Neural crest cell (in vitro differentiated cells): Measurements from ENCODE around the gene PISD. TPM values are rescaled to one million over a fixed set of nuclear protein-coding genes. Genes with fewer than 3 reads are reported as not detected.

ENCODE experiments used
- DNase-seq: peaks from one replicate; pipeline ENCODE4 v3.0.0; 2021; ENCODE audit warnings: low read depth, mixed read lengths, low spot score
- H3K27ac Mint-ChIP-seq: one replicate; pipeline ENCODE4 v1.8.0; 2021; ENCODE audit warnings: mild to moderate bottlenecking, mixed read lengths; ENCODE audit not compliant: unreplicated experiment
- H3K27me3 Mint-ChIP-seq: 2 replicates; pipeline ENCODE4 v1.8.0; 2021; ENCODE audit warnings: low read depth, mild to moderate bottlenecking, mixed read lengths
- H3K36me3 Mint-ChIP-seq: 2 replicates; pipeline ENCODE4 v1.8.0; 2021; ENCODE audit warnings: low read depth, mild to moderate bottlenecking, mixed read lengths
- H3K4me1 Mint-ChIP-seq: 2 replicates; pipeline ENCODE4 v1.8.0; 2021; ENCODE audit warnings: mixed read lengths
- H3K4me3 Mint-ChIP-seq: one replicate; pipeline ENCODE4 v1.8.0; 2021; ENCODE audit warnings: mild to moderate bottlenecking, mixed read lengths
- H3K9me3 Mint-ChIP-seq: 2 replicates; pipeline ENCODE4 v1.8.0; 2021; ENCODE audit warnings: mixed read lengths
- total RNA-seq: library from RNA; stranded (reverse); gene quantifications from 2 replicates; pipeline ENCODE4 v1.2.1, GENCODE V29; 2021
- TF ChIP-seq, protein P1 (sequence below): fragments of 200-600 bp; sonication (generic); conservative IDR thresholded peaks from 2 replicates; pipeline ENCODE4 v1.5.0; 2021; ENCODE audit warnings: antibody characterized with exemption, mild to moderate bottlenecking

Gene PISD
- total RNA-seq, 1 donor from 2014 or later: 29.0 TPM

DNA sequence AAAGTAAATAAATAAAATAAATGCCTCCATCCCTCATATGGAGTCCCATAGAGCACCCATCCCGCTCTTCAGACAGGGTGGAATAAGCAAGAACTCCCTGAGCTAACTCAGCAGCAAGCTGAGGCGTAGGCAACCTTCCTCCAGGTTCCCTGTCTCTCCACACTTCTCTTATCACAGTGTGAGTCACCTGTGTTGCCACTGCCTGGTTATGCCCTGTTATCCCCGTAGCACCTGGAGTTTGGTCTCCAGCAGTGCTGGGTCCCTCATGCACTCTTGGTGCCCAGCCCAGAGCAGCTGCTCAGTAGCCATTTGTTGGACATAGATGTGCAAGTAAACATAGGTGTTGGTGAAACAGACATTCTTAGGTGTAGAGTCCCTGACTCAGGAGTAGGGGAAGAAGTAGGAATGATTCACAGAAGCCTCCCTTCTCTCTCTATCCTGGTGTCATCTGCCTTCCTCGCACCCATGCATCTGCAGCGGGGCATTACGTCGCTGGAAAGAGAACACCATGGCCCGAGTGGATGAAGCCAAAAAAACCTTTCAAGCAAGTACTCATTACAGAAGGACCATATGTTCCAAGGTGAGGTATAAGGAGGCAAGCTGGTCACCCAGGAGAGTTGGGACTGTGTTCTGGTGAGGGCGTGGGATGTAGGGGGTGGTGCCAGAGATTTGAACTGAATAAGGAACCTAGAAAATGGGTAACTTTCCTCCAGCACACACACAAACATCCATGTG, 56.0 kb downstream of the PISD start:
- H3K27me3 Mint-ChIP-seq: no peaks in the 10 kb centered on the region
- H3K4me3 Mint-ChIP-seq: no peak overlapping the region
- H3K27ac Mint-ChIP-seq: no peak overlapping the region
- H3K9me3 Mint-ChIP-seq: no peaks in the 10 kb centered on the region
- peaks cover 3% of the 10 kb centered on the region for H3K36me3 Mint-ChIP-seq
- no peak for DNase-seq
- H3K4me1 Mint-ChIP-seq: peaks cover 4% of the 10 kb centered on the region
- TF ChIP-seq, protein P1, sequence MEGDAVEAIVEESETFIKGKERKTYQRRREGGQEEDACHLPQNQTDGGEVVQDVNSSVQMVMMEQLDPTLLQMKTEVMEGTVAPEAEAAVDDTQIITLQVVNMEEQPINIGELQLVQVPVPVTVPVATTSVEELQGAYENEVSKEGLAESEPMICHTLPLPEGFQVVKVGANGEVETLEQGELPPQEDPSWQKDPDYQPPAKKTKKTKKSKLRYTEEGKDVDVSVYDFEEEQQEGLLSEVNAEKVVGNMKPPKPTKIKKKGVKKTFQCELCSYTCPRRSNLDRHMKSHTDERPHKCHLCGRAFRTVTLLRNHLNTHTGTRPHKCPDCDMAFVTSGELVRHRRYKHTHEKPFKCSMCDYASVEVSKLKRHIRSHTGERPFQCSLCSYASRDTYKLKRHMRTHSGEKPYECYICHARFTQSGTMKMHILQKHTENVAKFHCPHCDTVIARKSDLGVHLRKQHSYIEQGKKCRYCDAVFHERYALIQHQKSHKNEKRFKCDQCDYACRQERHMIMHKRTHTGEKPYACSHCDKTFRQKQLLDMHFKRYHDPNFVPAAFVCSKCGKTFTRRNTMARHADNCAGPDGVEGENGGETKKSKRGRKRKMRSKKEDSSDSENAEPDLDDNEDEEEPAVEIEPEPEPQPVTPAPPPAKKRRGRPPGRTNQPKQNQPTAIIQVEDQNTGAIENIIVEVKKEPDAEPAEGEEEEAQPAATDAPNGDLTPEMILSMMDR: no peak

DNA sequence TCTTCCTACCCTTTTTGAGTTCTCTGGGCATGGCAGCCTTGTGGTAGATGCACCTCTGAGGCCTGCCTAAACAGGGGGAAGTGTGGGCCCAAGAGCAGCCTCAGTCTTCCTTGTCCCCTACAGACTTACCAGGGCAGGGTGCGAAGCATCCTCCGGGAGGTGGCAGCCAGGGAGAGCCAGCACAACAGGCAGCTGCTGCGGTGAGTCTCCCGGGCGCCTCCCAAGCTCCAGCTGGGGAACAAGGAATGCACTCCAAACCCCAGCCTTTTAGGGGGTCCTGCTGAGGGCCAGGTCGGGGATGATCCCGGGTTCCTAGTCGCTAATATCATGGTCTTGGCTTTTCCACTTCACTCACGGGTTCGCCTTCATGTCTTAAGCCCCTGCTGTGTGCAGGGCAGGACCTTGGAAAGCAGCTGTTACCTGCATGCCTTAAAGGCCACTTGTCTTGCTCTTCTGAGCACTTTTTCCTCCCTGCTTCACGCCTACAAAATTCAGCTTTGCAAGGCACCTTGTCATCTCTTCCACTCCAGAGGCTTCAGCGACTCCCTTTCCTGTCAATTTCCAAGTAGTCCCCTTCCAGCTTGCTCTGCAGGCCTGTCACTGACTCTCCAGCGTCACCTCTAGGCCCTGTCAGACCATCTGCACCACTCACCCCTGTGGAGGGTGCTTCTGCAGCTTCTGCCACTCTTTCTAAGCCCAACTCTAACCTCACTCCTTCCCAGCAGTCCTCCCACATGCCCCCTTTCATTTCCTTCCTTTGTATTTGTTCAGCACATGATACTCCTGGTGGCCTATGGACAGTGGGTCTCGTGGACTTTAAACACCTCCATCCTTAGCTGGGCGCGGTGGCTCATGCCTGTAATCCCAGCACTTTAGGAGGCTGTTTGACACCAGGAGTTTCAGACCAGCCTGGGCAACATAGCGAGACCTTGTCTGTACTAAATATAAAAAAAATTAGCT, 57.0 kb downstream of the PISD start:
- no peaks in the 10 kb centered on the region for H3K27me3 Mint-ChIP-seq
- no peak for DNase-seq
- H3K9me3 Mint-ChIP-seq: no peaks in the 10 kb centered on the region
- peaks cover 13% of the 10 kb centered on the region for H3K4me1 Mint-ChIP-seq
- H3K36me3 Mint-ChIP-seq: peaks cover 3% of the 10 kb centered on the region
- H3K27ac Mint-ChIP-seq: no peak overlapping the region
- TF ChIP-seq, protein P1: no peak
- H3K4me3 Mint-ChIP-seq: no peak overlapping the region

DNA sequence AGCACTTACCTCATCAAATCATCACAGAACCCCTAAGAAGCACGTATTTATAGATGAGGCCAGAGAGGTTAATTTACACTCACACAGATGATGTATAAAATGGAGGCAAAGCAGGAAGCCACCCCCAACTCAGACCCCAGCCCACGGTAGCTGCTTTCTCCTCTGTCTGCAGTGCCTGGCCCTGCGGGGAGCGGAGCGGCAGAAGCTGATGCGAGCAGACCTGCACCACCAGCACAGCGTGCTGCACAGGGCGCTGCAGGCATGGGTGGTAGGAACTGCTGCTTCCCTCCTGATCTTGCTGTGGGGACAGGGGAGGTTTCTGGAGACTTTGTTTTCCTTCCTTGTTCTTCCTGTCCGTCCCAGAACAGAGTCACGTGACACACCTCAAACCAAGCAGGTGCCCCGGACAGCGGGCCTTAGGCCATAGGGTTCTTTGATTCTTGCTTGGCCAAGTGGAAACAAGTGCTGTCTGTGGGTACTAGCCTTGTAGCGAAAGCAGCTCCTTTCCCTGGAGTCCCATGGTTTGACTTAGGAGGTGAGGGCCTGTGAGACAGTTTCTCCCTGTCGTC, 57.8 kb downstream of the PISD start:
- no peak for DNase-seq
- no peaks in the 10 kb centered on the region for H3K27me3 Mint-ChIP-seq
- H3K9me3 Mint-ChIP-seq: no peaks in the 10 kb centered on the region
- no peak overlapping the region for H3K27ac Mint-ChIP-seq
- peaks cover 3% of the 10 kb centered on the region for H3K36me3 Mint-ChIP-seq
- peaks cover 14% of the 10 kb centered on the region for H3K4me1 Mint-ChIP-seq
- H3K4me3 Mint-ChIP-seq: no peak overlapping the region
- TF ChIP-seq, protein P1: no peak

DNA sequence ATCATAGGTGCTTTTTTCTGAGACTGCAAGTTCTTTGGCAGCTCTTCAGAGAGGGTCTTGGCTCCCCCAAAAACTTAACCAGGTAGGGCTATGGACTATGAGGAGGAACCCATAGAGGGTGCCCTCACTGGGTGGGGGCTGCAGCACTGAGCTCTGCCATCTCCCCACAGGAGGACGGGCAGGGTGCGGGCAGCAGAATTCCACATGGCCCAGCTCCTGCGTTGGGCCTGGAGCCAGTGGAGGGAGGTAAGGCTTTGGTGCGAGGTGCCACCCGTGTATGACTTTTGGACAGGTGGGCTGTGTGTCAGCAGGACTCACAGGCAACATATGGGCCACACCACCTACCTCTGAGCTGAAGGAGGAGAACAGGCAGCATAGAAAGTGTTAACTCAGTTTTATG, 58.4 kb downstream of the PISD start:
- no peak for DNase-seq
- Mint-ChIP-seq H3K9me3 (no peaks in the 10 kb centered on the region), H3K27me3 (no peaks in the 10 kb centered on the region), H3K4me3 (no peak overlapping the region), H3K4me1 (peaks cover 14% of the 10 kb centered on the region), H3K27ac (no peak overlapping the region), H3K36me3 (peaks cover 3% of the 10 kb centered on the region)
- TF ChIP-seq, protein P1: no peak

DNA sequence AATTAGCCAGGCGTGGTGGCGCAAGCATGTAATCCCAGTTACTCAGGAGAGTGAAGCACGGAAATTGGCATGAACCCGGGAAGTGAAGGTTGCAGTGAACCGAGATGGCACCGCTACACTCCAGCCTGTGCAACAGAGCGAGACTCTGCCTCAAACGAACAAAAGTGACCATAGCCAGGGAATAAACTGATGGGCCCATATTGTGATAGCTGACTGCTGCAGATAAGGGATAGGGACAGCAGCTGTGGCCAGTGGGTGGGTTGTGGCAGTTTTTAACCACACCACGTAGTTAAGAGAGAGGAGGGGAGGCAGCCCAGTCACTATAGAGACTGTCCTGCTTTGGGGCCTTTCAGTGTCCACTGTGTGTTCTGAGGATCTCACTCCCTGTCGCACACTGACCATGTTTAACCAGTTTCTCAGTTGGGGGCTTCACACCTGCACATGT, 58.9 kb downstream of the PISD start:
- H3K4me1 Mint-ChIP-seq: peaks cover 14% of the 10 kb centered on the region
- H3K27ac Mint-ChIP-seq: no peak overlapping the region
- no peaks in the 10 kb centered on the region for H3K27me3 Mint-ChIP-seq
- no peak for DNase-seq
- no peak overlapping the region for H3K4me3 Mint-ChIP-seq
- H3K36me3 Mint-ChIP-seq: peaks cover 3% of the 10 kb centered on the region
- no peaks in the 10 kb centered on the region for H3K9me3 Mint-ChIP-seq
- TF ChIP-seq, protein P1: no peak
